SH-SY5Y (cell line): ENCODE measurements around the gene NMNAT3.

Experiments used
- GATA2 ChIP-seq: IDR thresholded peaks from 2 replicates; pipeline ENCODE4 v1.6.1; 2011; ENCODE audit warnings: mild to moderate bottlenecking, low read depth, low read length
- GATA3 ChIP-seq: IDR thresholded peaks from 2 replicates; pipeline ENCODE4 v1.6.1; 2011; ENCODE audit warnings: low read depth, mild to moderate bottlenecking, low read length, moderate library complexity

- no peak for TF ChIP-seq GATA3
- no peak for TF ChIP-seq GATA2
These were observed 75.8 kb downstream of the NMNAT3 start for GRCh38 chr3:139602003-139602402.
